GM19099 (cell line): ENCODE results near the gene CCDC148.

ENCODE experiments used
- POLR2A ChIP-seq: IDR thresholded peaks from 3 replicates; pipeline ENCODE4 v1.6.1; 2011; ENCODE audit warnings: low read depth; ENCODE audit not compliant: insufficient read length; ENCODE audit errors: extremely low read depth

CCDC148 gene

DNA sequence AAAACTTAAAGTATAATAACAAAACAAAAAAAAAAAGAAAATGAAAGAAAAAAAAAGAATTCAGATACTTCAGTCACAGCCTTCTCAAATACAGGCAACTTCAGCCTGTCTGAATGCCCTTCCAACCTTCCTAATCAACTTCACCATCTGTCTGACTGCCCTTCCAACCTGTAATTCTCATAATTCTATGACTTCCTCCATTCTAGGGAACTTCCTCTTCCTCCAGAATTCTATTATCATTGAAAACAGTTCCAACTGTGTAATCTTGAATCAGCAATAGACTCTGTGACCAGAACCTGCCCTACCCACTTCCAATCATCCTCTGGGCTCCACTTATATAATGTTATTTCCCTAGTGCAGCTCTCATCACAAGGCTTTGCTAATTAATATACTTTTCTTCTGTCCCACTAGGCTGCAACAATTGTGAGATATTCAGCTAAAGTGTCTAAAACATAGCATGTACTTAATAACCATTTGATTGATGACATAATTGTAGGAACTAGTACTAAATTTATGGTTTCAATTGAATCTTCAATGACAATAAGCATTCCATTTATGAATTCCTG, 227.5 kb downstream of the CCDC148 start:
- TF ChIP-seq POLR2A: no peak

DNA sequence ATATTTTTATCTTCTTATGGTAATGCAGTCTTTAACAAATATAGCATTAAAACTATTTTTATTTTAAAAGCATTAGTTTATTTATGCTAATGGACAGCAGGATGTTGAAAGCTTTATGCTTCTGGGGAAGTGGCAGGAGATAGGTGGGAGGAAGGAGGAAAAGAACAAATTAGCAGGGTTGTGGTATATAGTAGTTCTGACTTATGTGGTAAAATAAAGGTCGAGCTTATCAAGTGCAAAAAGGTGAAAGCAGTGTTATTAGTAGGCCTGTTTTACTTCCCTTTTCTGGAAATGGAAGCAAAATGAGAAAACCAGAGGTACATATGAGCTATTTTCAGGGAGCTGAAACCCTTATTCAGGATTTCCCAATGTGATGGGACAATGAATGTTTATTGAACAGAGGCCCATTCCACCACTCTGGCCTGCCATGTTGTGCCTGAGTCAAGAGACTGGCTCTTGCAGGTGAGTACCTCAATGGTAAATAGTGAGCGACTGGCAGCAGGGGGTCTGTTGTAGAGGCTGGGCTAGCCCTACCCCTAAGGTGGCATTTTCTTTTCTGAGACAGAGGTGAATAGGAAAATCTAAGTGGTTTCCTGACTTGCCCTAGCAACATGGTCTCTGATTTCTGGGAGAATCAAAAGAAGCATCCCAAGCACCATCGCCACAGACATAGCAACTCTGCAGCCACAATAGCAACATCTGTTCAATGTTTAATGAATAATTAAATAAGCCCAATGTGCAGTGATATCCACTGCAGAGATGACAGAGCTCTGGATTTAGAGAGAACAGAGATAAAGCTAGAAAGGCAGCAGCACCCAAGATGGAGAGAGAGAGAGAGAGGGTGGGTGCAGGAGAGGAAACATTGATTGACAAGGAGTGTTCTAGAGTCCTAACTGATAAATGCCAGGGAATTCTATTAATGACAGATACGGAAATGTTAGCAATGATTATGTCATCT, 235.2 kb downstream of the CCDC148 start:
- no peak for TF ChIP-seq POLR2A

DNA sequence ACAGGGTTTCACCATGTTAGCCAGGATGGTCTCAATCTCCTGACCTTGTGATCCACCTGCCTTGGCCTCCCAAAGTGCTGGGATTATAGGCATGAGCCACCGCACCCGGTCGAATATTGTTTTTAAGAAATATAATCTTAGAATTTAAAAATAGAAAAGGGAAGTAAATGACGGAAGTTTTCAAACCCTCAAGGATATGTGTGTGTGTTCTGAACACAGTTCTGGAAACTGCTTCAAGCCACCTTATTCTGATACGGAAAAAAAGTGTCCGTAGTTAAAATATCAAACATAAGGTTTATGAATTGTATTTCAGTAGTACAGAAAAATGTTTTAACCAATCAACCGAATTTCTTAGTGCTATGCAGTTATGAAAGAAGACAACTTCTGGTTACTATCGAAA, 239.0 kb downstream of the CCDC148 start:
- no peak for TF ChIP-seq POLR2A

DNA sequence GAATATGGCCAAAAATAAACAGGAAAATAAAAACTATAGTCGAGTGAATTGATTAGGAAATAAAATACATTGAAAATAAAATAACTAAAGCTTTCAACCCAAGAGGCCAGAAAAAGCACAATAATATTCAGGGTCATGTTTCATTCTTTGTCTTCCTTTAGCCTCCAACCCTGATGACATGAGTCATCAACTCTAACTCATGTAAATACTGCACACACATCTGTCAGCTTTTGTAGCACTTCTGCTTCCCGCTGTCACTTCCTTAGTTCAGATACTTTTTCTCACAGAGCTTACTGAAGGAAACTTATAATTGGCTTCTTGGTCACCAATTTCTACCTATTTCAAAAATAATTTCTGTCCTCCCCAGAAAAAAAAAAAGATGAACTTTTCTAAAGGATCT, 242.1 kb downstream of the CCDC148 start:
- no peak for TF ChIP-seq POLR2A

DNA sequence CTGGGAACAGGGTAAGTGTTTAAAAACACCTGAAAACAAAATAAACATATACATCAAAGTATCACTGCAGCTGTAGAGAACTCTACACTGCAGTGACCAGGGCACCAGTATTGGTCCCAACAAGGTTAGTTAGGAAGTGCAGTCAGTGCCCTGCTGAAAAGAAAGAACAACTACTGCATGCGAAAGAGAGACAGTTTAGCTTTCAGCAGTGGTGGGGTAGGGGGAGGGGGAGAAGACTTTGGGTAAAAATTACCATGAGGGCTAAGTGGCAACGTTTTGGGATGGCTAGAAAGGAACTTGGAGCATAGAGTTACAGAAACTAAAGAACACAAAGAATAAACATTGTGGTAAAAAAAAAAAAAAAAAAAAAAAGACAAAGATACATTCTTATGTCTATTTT, 242.8 kb downstream of the CCDC148 start:
- TF ChIP-seq POLR2A: no peak

DNA sequence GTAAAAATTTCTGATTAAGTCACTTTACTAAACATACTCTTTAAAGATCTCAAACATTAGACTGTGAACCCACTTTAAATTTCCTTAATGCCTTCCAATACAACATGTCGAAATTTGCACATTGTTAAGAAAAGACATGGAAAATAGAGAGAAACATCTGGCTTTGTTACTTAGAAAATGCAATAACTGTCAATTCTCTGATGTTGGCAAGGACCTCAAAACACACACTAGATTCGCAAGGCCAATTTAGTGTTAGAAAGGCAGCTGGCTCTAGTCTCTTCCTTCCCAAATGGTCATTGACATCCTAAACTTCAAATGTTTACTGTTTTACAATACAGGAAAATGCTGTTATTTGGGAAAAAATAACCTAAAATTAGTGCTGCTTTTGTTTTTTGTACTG, 244.3 kb downstream of the CCDC148 start:
- no peak for TF ChIP-seq POLR2A

DNA sequence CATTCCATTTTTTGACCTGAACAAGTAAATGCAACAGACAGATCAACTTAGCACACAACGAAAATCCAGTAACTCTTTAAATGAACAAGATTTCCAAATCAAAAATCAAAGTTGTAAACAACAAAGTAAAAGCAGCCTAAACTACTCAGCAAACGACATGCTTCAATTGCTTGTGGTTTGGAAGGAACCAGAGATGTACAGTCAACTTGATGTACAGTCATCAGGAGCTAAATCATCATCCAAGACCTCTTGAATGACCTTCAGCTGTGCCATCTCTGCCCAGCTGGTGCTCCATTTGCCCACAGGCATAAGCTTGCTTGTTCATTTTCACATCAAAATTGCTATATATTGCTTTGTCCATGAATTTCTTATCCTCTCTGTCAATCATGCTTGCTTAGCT, 245.1 kb downstream of the CCDC148 start:
- TF ChIP-seq POLR2A: no peak

DNA sequence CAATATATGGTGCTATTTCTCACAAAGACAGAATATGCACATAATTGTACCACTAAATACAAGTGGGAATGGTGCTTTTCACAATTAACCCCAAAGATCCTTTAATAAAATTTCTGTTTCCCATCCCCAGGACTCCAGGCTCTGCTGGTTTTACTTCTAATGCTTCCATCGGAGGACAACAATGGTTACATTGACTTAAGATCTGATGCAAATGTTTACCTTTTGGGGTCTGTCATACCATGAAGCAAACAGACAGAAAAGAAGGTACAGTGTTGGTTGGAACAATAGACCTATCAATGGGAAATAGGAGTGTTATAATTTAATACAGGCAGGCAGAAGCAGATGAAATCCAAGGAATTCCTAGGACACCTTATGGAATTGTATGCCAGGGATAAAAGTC, 249.2 kb downstream of the CCDC148 start:
- TF ChIP-seq POLR2A: no peak

DNA sequence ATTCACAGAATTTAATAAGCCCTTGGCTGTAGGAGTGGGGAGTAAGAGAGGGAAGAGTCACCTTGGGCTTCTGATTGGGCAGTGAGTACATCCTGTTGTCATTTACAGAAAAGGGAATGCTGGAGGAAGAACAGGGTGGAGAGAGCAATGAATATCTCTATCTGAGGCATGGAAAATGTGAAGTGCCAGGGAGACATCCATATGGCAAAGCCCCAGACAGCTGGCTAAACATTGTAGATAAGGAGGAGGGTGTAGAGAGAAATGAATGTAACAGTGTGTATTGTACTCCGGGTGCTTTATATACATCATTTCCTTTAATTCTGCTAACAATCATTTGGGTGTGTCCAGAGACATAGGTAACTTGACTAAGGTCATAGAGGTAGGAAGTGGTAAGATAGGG, 251.3 kb downstream of the CCDC148 start:
- TF ChIP-seq POLR2A: no peak

DNA sequence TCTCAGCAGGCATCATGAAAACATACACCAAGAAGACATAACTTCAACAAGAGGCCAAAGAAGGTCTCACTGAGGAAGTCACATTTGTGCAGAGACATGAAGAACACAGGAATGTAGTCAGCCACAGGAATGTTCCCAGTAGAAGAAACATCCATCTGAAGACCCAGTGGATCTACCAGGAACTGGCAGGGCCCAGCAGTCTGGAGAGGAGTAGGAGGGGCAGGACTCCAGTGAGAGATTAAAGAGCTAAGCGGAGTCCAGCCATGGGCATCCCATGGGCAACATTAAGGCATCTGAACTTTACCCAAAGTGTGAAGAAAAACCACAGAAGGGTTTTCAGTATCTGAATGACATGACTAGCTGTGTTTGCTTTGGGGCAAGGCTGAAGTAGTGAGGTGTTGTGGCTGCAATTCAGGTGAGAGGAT, 251.8 kb downstream of the CCDC148 start:
- no peak for TF ChIP-seq POLR2A

DNA sequence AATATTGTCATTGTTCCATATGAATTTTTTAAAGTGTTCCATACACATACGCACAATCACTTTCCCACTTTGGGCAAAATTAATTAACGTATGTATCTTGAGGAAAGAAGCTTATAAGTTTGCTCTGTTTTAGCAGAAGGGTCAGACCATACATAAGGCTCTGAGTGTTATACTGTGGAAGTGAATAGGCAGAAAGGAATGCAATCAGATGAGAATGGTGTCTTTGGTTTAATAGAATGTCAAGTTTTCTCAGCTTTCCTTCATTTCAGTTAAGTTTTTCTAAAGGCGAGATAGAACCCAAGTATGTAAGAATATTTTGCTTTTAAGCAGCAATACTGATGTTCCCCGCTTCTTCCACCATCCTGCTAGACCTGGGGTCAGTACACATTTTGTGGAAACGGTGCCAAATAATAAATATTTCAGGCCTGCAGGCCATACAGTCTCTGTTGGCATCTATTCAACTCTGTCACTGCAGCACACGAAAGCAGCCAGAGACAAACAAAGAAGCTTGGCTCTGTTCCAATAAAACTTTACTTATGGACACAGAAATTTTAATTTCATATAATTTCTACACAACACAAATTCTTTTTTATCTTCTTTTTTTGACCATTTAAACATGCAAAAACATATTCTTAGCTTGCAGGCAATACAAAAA, 254.3 kb downstream of the CCDC148 start:
- TF ChIP-seq POLR2A: no peak

DNA sequence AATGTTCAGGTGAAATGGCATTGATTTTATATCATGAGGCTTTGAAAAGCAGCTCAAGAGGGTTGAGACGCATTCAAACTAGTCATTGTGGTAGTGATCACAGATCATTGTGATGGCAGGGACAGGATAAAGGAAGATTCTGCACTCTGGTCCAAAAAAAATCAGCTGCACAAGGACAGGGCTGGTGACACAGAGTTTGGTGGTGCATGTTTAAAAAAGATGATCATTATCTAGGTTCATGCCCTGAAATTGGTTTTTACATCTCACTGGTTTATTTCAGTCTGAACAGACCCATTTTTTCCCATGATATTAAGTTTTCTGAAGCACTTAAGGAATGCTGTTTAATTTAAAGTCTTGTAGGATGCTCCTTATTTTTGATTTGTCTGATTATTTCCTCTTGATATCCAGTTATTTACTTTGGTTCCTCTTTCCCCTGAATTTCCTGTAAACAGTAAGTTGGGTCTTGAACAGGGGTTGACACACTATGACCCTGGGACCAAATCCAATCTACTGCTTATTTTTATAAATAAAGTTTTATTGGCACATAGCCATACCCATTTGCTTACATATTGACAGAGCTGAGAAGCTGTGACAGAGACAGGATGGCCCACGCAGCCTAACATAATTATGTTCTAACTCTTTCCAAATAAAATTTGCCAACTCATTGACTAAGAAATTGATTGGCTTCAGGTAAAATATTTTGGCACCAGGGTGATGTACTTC, 256.5 kb downstream of the CCDC148 start:
- TF ChIP-seq POLR2A: no peak

DNA sequence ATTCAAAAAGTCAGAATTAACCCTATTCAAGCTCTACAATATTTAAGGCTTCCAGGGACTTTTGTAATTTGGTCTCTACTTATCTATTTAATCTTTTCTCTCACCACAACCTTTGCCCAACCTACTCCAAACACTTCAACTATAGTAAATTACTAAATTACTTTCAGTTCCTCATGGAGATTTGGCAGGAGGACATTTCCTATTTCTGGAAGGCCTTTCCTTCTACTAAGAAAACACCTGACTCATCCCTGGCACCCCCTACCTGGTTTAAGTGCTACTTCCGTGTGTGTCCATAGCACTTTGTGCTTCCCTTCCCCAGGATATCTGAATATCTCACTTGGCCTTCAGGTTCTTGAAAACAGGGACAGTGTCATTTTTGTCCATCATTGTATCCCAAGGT, 258.6 kb downstream of the CCDC148 start:
- TF ChIP-seq POLR2A: no peak

DNA sequence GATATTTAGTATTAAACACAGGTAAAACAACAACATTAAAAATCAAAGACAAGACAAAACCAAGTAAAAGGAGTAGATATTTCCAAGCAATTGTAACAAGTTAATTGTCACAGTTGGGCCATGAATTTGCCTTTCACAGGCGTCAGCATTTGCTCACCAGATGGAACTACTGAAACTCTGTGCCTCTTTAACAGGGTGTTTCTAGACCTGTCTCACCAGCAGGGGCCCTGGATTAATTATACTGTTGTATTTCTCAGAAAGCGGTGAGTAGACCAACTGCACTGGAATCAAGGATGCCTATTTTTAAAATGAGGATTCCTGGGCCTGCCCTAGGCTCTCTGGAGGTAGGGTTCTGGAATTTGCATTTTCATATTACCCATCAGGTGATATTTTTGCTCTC, 262.3 kb downstream of the CCDC148 start:
- TF ChIP-seq POLR2A: no peak

DNA sequence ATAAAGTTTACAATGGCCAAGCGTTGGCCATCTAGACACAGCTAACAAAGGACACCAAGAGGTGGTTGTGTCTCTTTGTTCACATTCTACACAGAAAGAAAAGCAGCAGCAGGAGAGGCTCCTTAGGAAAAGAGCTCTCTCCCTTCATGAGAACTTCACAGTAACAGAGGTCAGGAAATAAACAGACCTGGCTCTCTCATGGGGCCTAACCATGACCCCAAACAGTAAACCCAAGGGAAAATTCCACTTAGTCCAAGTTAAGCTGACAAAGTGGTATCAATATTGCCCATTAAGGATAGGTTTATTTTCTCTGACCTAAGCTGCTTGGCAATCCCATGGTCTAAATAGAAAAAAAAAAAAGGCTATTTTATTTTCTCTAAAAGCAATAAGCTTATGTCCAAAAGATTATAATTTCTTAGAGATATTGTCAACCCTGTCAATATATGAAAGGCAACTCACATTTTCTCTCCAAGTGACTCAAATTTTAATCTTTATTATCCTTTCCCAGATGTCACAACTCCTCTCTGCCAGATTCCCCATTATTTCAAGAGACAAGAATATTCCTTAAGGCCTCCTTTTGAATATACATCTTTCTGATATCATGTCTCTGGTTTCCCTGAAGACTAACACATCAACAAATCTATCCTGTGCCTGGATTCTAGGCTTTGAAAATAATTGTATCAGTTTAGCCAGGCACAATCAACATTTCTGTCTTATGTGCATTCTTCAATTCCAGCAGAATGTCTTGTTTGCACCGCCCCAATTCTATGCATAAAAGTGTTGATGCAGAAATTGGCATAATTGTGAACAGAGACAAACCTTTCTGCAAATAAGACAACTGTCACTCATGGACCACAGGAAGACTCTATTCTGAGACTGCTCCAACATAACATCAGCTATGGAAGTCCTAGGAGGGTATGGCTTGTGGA, 263.8 kb downstream of the CCDC148 start:
- TF ChIP-seq POLR2A: no peak
